GM12891 (cell line): ENCODE results near the gene CDC42BPA.

Source experiments
- PAX5 ChIP-seq: IDR thresholded peaks from 2 replicates; pipeline ENCODE4 v1.6.1; 2011; ENCODE audit warnings: low read length, moderate library complexity, mild to moderate bottlenecking; ENCODE audit not compliant: insufficient read depth, severe bottlenecking
- POLR2A ChIP-seq: IDR thresholded peaks from 2 replicates; pipeline ENCODE4 v1.6.1; 2011; ENCODE audit warnings: low read depth, low read length, control low read depth
- TAF1 ChIP-seq: IDR thresholded peaks from 2 replicates; pipeline ENCODE4 v1.6.1; 2011; ENCODE audit warnings: low read depth, low read length, control low read depth

GRCh38 chr1:227349967-227350366 is 31.7 kb upstream of the CDC42BPA start:
- TF ChIP-seq POLR2A (no peak), TAF1 (no peak), PAX5 (no peak)
